Neural crest cell (in vitro differentiated cells): Measurements from ENCODE around the gene ZNF577. TPM values are rescaled to one million over a fixed set of nuclear protein-coding genes. Genes with fewer than 3 reads are reported as not detected.

Source experiments
- DNase-seq: peaks from one replicate; pipeline ENCODE4 v3.0.0; 2021; ENCODE audit warnings: low read depth, mixed read lengths, low spot score
- H3K27ac Mint-ChIP-seq: one replicate; pipeline ENCODE4 v1.8.0; 2021; ENCODE audit warnings: mild to moderate bottlenecking, mixed read lengths; ENCODE audit not compliant: unreplicated experiment
- H3K27me3 Mint-ChIP-seq: 2 replicates; pipeline ENCODE4 v1.8.0; 2021; ENCODE audit warnings: low read depth, mild to moderate bottlenecking, mixed read lengths
- H3K36me3 Mint-ChIP-seq: 2 replicates; pipeline ENCODE4 v1.8.0; 2021; ENCODE audit warnings: low read depth, mild to moderate bottlenecking, mixed read lengths
- H3K4me1 Mint-ChIP-seq: 2 replicates; pipeline ENCODE4 v1.8.0; 2021; ENCODE audit warnings: mixed read lengths
- H3K4me3 Mint-ChIP-seq: one replicate; pipeline ENCODE4 v1.8.0; 2021; ENCODE audit warnings: mild to moderate bottlenecking, mixed read lengths
- H3K9me3 Mint-ChIP-seq: 2 replicates; pipeline ENCODE4 v1.8.0; 2021; ENCODE audit warnings: mixed read lengths
- CTCF ChIP-seq: fragments of 200-600 bp; sonication (generic); conservative IDR thresholded peaks from 2 replicates; pipeline ENCODE4 v1.5.0; 2021; ENCODE audit warnings: antibody characterized with exemption, mild to moderate bottlenecking
- total RNA-seq: library from RNA; stranded (reverse); gene quantifications from 2 replicates; pipeline ENCODE4 v1.2.1, GENCODE V29; 2021

Gene ZNF577
- total RNA-seq, 1 donor from 2014 or later, result 15.7 TPM

GRCh38 chr19:51837145-51837544, 50.6 kb downstream of the ZNF577 start:
- H3K27me3 Mint-ChIP-seq, result no peaks in the 10 kb centered on the region
- no peak for DNase-seq
- H3K4me1 Mint-ChIP-seq, result no peaks in the 10 kb centered on the region
- no peak for TF ChIP-seq CTCF
- H3K4me3 Mint-ChIP-seq, result no peak overlapping the region
- H3K27ac Mint-ChIP-seq, result no peak overlapping the region
- H3K9me3 Mint-ChIP-seq, result peaks cover 24% of the 10 kb centered on the region
- H3K36me3 Mint-ChIP-seq, result peaks cover 9% of the 10 kb centered on the region

GRCh38 chr19:51830274-51830673, 57.5 kb downstream of the ZNF577 start:
- no peak overlapping the region for H3K4me3 Mint-ChIP-seq
- TF ChIP-seq CTCF, result no peak
- H3K4me1 Mint-ChIP-seq, result no peaks in the 10 kb centered on the region
- no peak for DNase-seq
- peaks cover 8% of the 10 kb centered on the region for H3K36me3 Mint-ChIP-seq
- H3K27me3 Mint-ChIP-seq, result no peaks in the 10 kb centered on the region
- H3K27ac Mint-ChIP-seq, result no peak overlapping the region
- peaks cover 33% of the 10 kb centered on the region for H3K9me3 Mint-ChIP-seq

GRCh38 chr19:51824281-51825005, 63.3 kb downstream of the ZNF577 start:
- Mint-ChIP-seq H3K9me3 (peaks cover 23% of the 10 kb centered on the region), H3K27ac (no peak overlapping the region), H3K36me3 (peaks cover 5% of the 10 kb centered on the region), H3K4me3 (no peak overlapping the region), H3K27me3 (no peaks in the 10 kb centered on the region), H3K4me1 (no peaks in the 10 kb centered on the region)
- TF ChIP-seq CTCF, result no peak
- no peak for DNase-seq

GRCh38 chr19:51822946-51823345, 64.8 kb downstream of the ZNF577 start:
- no peaks in the 10 kb centered on the region for H3K4me1 Mint-ChIP-seq

GRCh38 chr19:51822325-51822724, 65.4 kb downstream of the ZNF577 start:
- no peak for TF ChIP-seq CTCF
- H3K9me3 Mint-ChIP-seq, result peaks cover 15% of the 10 kb centered on the region

More at GRCh38 chr19:51822946-51823345, 64.8 kb downstream of the ZNF577 start:
- Mint-ChIP-seq H3K9me3 (peaks cover 19% of the 10 kb centered on the region), H3K27ac (no peak overlapping the region), H3K36me3 (peaks cover 5% of the 10 kb centered on the region), H3K27me3 (no peaks in the 10 kb centered on the region), H3K4me3 (no peak overlapping the region)
- no peak for TF ChIP-seq CTCF
- DNase-seq, result no peak

More at GRCh38 chr19:51822325-51822724, 65.4 kb downstream of the ZNF577 start:
- no peak for DNase-seq
- Mint-ChIP-seq H3K27ac (no peak overlapping the region), H3K4me3 (no peak overlapping the region), H3K4me1 (no peaks in the 10 kb centered on the region), H3K36me3 (peaks cover 3% of the 10 kb centered on the region), H3K27me3 (no peaks in the 10 kb centered on the region)
